HG02678 (cell line): ENCODE results near the gene PPM1L.

ENCODE experiments used
- ATAC-seq: cut with Tn5 transposase; IDR thresholded peaks from one replicate; pipeline ENCODE4 v1.9.1; 2021; ENCODE audit warnings: mild to moderate bottlenecking, moderate library complexity; ENCODE audit not compliant: unreplicated experiment

PPM1L gene

GRCh38 chr3:160804762-160805161, 48.7 kb downstream of the PPM1L start:
- no peak for ATAC-seq

GRCh38 chr3:160806094-160806493, 50.1 kb downstream of the PPM1L start:
- no peak for ATAC-seq

GRCh38 chr3:160806686-160807085, 50.7 kb downstream of the PPM1L start:
- no peak for ATAC-seq

GRCh38 chr3:160808838-160809237, 52.8 kb downstream of the PPM1L start:
- no peak for ATAC-seq

- no peak for ATAC-seq
Observed at GRCh38 chr3:160809453-160809852, 53.4 kb downstream of the PPM1L start.

- ATAC-seq: no peak
Observed at GRCh38 chr3:160810362-160811236, 54.6 kb downstream of the PPM1L start.

- ATAC-seq: no peak
Observed at GRCh38 chr3:160811237-160811548, 55.2 kb downstream of the PPM1L start.

- no peak for ATAC-seq
Observed at GRCh38 chr3:160812304-160812703, 56.3 kb downstream of the PPM1L start.

GRCh38 chr3:160815280-160815679, 59.2 kb downstream of the PPM1L start:
- ATAC-seq: no peak

GRCh38 chr3:160820022-160820421, 64.0 kb downstream of the PPM1L start:
- no peak for ATAC-seq

- ATAC-seq: no peak
Observed at GRCh38 chr3:160820430-160820829, 64.4 kb downstream of the PPM1L start.

GRCh38 chr3:160822936-160823335, 66.9 kb downstream of the PPM1L start:
- ATAC-seq: no peak

GRCh38 chr3:160825311-160825800, 69.3 kb downstream of the PPM1L start:
- ATAC-seq: no peak

- no peak for ATAC-seq
Observed at GRCh38 chr3:160826408-160826807, 70.4 kb downstream of the PPM1L start.

- no peak for ATAC-seq
Observed at GRCh38 chr3:160826991-160827390, 71.0 kb downstream of the PPM1L start.

- no peak for ATAC-seq
Observed at GRCh38 chr3:160827516-160827915, 71.5 kb downstream of the PPM1L start.

GRCh38 chr3:160828880-160829279, 72.8 kb downstream of the PPM1L start:
- ATAC-seq: no peak

GRCh38 chr3:160829486-160830009, 73.5 kb downstream of the PPM1L start:
- ATAC-seq: no peak

GRCh38 chr3:160830796-160831195, 74.8 kb downstream of the PPM1L start:
- ATAC-seq: no peak

GRCh38 chr3:160831401-160831800, 75.4 kb downstream of the PPM1L start:
- no peak for ATAC-seq

- ATAC-seq: no peak
Observed at GRCh38 chr3:160837394-160837980, 81.5 kb downstream of the PPM1L start.

- ATAC-seq: no peak
Observed at GRCh38 chr3:160840590-160840989, 84.6 kb downstream of the PPM1L start.
